PFSK-1 (cell line): ENCODE results near the gene ALDH1A3.

Source experiments
- FOXP2 ChIP-seq: optimal IDR thresholded peaks from 2 replicates; pipeline ENCODE3; 2011; ENCODE audit warnings: borderline replicate concordance, control low read depth, inconsistent platforms; ENCODE audit not compliant: insufficient read depth; ENCODE audit errors: extremely low read length, extremely low read depth
- POLR2AphosphoS5 ChIP-seq: IDR thresholded peaks from 2 replicates; pipeline ENCODE4 v1.6.1; 2012; ENCODE audit warnings: low read depth, mild to moderate bottlenecking, control low read depth, low read length, moderate library complexity
- SIN3A ChIP-seq: IDR thresholded peaks from 2 replicates; pipeline ENCODE4 v1.6.1; 2012; ENCODE audit warnings: mild to moderate bottlenecking, low read length, moderate library complexity, borderline replicate concordance; ENCODE audit not compliant: insufficient read depth
- TAF1 ChIP-seq: IDR thresholded peaks from 2 replicates; pipeline ENCODE4 v1.6.1; 2012; ENCODE audit warnings: low read length, control low read depth, borderline replicate concordance; ENCODE audit not compliant: insufficient read depth
- TF ChIP-seq, protein P1 (sequence below), 2 experiments: IDR thresholded peaks; 2 replicates each; pipeline versions ENCODE4 v1.6.1 to v1.8.0; 2011 to 2012; ENCODE audit warnings: low read depth in 2 of 2, low read length in 2 of 2, control low read depth in 1 of 2, inconsistent platforms in 1 of 2, mild to moderate bottlenecking in 1 of 2, moderate library complexity in 1 of 2; ENCODE audit not compliant: insufficient read depth in 1 of 2

Gene ALDH1A3

GRCh38 chr15:100919481-100920405 lies 40.1 kb downstream of the ALDH1A3 start:
- no peak for TF ChIP-seq FOXP2
- TF ChIP-seq SIN3A, result no peak
- TF ChIP-seq, protein P1, sequence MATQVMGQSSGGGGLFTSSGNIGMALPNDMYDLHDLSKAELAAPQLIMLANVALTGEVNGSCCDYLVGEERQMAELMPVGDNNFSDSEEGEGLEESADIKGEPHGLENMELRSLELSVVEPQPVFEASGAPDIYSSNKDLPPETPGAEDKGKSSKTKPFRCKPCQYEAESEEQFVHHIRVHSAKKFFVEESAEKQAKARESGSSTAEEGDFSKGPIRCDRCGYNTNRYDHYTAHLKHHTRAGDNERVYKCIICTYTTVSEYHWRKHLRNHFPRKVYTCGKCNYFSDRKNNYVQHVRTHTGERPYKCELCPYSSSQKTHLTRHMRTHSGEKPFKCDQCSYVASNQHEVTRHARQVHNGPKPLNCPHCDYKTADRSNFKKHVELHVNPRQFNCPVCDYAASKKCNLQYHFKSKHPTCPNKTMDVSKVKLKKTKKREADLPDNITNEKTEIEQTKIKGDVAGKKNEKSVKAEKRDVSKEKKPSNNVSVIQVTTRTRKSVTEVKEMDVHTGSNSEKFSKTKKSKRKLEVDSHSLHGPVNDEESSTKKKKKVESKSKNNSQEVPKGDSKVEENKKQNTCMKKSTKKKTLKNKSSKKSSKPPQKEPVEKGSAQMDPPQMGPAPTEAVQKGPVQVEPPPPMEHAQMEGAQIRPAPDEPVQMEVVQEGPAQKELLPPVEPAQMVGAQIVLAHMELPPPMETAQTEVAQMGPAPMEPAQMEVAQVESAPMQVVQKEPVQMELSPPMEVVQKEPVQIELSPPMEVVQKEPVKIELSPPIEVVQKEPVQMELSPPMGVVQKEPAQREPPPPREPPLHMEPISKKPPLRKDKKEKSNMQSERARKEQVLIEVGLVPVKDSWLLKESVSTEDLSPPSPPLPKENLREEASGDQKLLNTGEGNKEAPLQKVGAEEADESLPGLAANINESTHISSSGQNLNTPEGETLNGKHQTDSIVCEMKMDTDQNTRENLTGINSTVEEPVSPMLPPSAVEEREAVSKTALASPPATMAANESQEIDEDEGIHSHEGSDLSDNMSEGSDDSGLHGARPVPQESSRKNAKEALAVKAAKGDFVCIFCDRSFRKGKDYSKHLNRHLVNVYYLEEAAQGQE (IDR thresholded peaks at IDR 0.05; ENCODE audit: insufficient read depth in 1 of 2, low read depth in 2 of 2, low read length in 2 of 2), result no peak
- no peak for TF ChIP-seq TAF1
- TF ChIP-seq POLR2AphosphoS5, result no peak

DNA sequence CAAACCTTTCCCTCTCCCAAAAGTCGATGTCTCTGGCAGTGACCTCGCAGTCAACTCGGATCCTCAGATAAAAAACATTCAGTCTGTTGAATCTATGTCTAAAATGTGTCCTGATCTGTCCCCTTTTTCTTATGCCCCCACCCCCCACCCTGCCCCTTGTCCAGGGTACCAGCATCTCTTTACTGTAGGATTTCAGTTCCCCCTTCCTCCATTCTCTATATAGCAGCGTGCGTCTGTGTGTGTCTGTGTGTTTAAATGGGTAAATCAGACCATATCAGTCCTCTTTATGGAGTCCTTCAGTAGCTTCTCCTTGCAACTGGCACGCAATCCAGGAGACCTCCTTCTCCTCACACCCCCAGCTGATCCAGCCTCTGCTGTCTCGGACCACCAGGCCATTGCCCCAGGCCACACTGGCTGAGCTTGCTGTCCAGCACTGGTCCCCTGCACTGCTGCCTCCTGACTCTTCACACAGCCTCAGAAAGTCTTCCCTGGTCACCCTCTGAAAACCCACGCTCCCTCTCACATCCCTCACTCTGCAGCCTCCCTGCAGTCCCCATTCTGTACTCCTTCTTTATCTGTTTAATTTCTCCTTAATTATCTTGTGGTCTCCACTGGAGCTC lies 41.0 kb downstream of the ALDH1A3 start:
- TF ChIP-seq POLR2AphosphoS5, result no peak
- no peak for TF ChIP-seq TAF1
- no peak for TF ChIP-seq FOXP2
- TF ChIP-seq, protein P1 (IDR thresholded peaks at IDR 0.05; ENCODE audit: insufficient read depth in 1 of 2, low read depth in 2 of 2, low read length in 2 of 2), result no peak
- no peak for TF ChIP-seq SIN3A

DNA sequence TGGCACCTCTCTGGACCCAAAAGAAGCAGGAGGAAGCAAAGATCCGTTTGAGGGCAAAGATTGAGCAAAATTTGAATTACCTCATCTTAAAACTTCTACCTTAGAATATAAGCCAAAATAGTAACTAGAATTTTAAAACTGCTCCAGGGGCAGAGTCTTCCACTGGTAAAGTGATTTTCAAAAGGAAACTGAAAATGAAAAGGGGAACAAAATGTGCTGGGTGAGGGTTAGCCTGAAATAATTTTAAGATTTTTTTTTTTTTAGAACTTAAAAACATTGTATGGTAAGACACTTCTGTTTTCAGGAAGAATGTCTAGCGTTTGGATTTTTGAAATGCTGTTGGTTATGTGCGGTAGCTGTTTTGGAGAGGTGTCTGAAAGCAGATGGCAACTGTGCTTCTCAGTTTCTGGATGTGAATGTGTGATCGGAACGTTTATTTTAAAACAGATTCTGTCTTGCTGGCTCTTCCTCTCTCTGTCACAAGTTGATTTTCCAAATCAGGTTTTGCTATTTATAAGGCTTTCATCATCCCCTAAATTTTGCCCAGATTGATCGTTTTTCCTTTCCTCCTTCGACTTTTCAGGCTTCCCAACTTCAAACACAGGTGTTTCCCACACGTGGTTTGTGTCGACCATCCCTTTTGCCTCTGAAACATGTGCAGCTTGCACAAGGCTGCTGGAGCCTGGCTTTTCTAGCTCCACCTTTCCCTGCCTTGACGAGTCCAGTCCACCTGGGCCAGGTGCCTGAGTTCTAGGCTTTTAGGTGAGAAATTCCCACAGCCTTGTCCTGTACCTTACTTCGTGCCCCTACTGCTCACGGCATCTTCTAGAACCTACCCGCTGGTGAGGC lies 42.8 kb downstream of the ALDH1A3 start:
- TF ChIP-seq POLR2AphosphoS5, result no peak
- no peak for TF ChIP-seq TAF1
- TF ChIP-seq, protein P1 (IDR thresholded peaks at IDR 0.05; ENCODE audit: insufficient read depth in 1 of 2, low read depth in 2 of 2, low read length in 2 of 2), result no peak
- no peak for TF ChIP-seq SIN3A
- no peak for TF ChIP-seq FOXP2

DNA sequence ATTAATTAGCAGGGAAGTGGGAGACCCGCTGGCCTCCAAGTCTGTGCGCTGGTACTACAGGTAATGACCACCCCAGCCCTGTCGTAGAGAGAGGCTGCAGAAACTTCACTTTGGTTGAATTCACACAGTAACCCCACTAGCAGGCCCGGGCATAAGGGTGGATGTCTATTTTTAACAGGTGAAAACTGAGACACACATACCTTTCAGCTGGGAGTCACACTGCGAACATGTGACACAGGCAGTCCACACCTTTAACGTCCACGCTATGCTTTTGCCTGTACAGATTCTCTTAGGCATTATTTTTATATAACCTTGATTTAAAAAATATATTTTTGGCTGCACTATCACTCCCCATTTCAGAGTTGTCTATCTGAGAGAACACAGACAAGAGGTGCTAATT lies 43.4 kb downstream of the ALDH1A3 start:
- TF ChIP-seq SIN3A (no peak), FOXP2 (no peak), POLR2AphosphoS5 (no peak), TAF1 (no peak)
- TF ChIP-seq, protein P1 (IDR thresholded peaks at IDR 0.05; ENCODE audit: insufficient read depth in 1 of 2, low read depth in 2 of 2, low read length in 2 of 2), result no peak
